ENCODE results near the gene PPP6R2.

Gene PPP6R2

DNA sequence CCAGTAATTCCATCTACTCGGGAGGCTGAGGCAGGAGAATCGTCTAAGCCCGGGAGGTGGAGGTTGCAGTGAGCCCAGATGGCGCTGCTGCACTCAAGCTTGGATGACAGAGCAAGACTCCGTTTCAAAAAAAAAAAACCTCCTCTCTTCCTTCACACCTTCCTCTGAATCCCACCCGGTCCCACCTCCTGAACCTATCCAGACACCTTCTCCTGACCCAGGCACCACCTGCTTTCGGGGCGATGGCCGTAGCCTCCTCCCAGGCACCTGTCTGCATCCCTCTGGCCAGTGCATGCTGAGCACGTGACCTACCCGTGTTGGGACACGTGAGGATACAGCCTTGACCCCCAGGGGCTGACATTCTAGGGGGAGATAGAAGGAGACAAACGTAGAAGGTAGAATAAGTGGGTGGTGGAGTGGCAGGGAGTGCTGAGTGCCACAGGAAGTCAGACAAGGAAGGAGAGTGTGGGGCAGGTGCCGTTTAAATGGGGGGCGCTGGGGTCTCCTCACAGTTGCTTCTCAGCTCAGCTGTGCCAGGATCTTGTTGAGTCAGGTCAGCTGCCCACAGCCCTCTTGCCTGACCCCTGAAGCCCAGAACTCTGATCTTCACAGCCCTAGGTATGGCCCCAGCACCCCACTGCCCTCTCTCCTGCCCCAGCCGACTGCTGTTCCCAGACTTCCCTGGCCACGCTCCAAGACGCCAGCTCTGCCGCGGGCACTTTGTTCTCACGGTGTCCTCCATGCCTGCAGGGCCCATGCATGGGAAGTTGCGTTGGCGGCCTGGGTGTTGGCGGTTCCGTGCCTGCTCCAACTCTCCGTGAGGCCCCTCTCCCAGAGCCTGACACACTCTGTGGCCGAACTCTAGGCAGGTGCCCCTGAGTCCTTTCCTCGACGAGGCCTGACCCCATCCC lies 142.3 kb downstream of the PPP6R2 start:
- TF ChIP-seq, protein P1, sequence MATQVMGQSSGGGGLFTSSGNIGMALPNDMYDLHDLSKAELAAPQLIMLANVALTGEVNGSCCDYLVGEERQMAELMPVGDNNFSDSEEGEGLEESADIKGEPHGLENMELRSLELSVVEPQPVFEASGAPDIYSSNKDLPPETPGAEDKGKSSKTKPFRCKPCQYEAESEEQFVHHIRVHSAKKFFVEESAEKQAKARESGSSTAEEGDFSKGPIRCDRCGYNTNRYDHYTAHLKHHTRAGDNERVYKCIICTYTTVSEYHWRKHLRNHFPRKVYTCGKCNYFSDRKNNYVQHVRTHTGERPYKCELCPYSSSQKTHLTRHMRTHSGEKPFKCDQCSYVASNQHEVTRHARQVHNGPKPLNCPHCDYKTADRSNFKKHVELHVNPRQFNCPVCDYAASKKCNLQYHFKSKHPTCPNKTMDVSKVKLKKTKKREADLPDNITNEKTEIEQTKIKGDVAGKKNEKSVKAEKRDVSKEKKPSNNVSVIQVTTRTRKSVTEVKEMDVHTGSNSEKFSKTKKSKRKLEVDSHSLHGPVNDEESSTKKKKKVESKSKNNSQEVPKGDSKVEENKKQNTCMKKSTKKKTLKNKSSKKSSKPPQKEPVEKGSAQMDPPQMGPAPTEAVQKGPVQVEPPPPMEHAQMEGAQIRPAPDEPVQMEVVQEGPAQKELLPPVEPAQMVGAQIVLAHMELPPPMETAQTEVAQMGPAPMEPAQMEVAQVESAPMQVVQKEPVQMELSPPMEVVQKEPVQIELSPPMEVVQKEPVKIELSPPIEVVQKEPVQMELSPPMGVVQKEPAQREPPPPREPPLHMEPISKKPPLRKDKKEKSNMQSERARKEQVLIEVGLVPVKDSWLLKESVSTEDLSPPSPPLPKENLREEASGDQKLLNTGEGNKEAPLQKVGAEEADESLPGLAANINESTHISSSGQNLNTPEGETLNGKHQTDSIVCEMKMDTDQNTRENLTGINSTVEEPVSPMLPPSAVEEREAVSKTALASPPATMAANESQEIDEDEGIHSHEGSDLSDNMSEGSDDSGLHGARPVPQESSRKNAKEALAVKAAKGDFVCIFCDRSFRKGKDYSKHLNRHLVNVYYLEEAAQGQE (IDR thresholded peaks at IDR 0.05; ENCODE audit: insufficient read depth in 1 of 2, low read depth in 2 of 2, low read length in 2 of 2): no peak
- TF ChIP-seq POLR2AphosphoS5 (IDR thresholded peaks at IDR 0.05; ENCODE audit: low read depth, low read length) (peak; percentile 62), FOXP2 (optimal IDR thresholded peaks at IDR 0.05; ENCODE audit: borderline replicate concordance, extremely low read depth, extremely low read length, insufficient read depth) (no peak)

DNA sequence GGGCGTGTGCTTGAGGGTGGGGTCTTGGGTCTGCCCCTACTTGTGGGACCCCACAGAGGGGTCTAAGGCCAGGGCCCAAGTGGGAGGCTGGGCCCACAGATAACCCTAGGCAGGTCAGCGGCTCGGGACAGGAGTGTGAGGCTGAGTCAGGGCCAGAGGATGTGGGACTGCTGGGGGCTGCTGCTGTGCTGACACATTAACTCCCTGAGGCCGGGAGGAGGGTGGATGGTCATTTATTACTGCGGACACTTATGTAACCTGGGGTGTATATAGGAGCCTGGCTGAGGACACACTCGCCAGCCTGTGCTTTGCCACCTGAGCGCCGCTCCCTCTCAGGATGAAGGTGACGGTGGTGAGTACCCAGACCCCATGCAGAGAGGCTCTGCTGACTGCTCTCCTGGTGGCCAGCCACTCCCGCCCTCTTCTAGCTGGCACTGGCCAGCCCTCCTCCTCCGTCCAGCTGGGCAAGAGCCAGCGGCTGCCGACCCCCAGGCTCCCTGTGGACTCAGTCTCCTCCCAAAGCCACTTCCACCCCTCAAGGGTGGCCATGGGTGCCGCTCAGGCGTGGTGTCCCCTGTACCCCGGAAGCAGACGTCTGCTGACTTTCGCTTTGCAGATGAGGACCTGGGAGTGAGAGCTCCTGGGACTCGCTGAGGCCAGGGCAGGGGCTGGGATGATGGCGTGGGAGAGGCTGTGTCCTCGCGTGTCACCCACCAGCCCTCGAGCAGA lies 143.6 kb downstream of the PPP6R2 start, which contains the start of gene MIOX:
Gene MIOX (plus strand): TSS at position 299 of the 729 bp plus-strand sequence. CDS start 39 bp downstream, at position 338.
- TF ChIP-seq TAF1 (IDR thresholded peaks at IDR 0.05; ENCODE audit: borderline replicate concordance, insufficient read depth, low read length) (no peak), SIN3A (IDR thresholded peaks at IDR 0.05; ENCODE audit: borderline replicate concordance, insufficient read depth, low read length) (no peak), POLR2AphosphoS5 (IDR thresholded peaks at IDR 0.05; ENCODE audit: low read depth, low read length) (no peak), FOXP2 (optimal IDR thresholded peaks at IDR 0.05; ENCODE audit: borderline replicate concordance, extremely low read depth, extremely low read length, insufficient read depth) (no peak)
- TF ChIP-seq, protein P1 (IDR thresholded peaks at IDR 0.05; ENCODE audit: insufficient read depth in 1 of 2, low read depth in 2 of 2, low read length in 2 of 2): no peak

DNA sequence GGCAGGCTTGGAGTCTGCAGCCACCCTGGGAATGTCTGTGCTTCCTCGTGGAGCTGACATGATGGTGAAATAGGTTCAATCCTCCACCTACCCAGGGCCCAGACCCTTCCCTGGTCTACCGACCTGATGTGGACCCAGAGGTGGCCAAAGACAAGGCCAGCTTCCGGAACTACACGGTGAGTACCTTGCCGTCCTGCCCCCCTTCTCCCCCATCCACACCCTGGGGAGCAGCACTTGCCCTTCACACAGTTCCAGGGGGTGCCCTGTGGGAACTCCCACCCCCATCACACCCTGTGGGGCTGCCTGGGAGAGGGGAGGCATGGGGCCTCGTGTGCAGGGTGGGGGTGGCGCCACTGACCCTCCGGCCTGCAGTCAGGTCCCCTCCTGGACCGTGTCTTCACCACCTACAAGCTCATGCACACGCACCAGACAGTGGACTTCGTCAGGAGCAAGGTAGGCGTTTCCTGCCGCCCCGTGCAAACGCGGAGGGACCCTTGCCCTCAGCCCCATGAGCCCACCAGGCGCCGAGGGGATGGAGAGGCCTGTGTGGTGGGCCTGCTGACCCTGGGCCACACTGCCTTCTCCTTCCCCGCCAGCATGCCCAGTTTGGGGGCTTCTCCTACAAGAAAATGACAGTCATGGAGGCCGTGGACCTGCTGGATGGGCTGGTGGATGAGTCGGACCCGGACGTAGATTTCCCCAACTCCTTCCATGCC lies 144.3 kb downstream of the PPP6R2 start:
- TF ChIP-seq TAF1 (IDR thresholded peaks at IDR 0.05; ENCODE audit: borderline replicate concordance, insufficient read depth, low read length): no peak

DNA sequence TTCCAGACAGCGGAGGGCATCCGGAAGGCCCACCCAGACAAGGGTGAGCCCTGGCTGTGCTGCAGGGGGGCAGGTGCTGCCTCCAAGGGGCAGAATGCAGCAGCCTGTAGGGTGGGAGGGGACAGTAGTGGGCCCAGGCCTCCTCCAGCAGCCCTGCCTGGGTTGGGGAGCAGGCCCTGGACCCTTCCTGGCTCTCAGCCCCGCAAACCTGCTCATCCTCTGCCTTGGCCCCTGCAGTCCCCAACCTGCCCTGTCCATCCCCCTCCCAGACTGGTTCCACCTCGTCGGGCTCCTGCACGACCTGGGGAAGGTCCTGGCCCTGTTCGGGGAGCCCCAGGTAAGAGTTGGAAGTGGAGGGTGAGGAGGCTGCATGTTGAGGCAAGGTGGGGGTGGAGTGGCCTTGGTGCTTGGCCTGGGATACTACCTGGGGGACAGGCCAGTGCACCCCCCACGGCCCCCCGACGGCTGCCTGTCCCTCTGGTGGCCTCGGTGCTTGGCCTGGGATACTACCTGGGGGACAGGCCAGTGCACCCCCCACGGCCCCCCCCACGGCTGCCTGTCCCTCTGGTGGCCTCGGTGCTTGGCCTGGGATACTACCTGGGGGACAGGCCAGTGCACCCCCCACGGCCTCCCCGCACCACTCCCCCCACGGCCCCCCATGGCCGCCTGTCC lies 145.0 kb downstream of the PPP6R2 start:
- no peak for TF ChIP-seq SIN3A (IDR thresholded peaks at IDR 0.05; ENCODE audit: borderline replicate concordance, insufficient read depth, low read length)
- no peak for TF ChIP-seq TAF1 (IDR thresholded peaks at IDR 0.05; ENCODE audit: borderline replicate concordance, insufficient read depth, low read length)
- TF ChIP-seq, protein P1 (IDR thresholded peaks at IDR 0.05; ENCODE audit: insufficient read depth in 1 of 2, low read depth in 2 of 2, low read length in 2 of 2): no peak
- TF ChIP-seq FOXP2 (optimal IDR thresholded peaks at IDR 0.05; ENCODE audit: borderline replicate concordance, extremely low read depth, extremely low read length, insufficient read depth): no peak
- no peak for TF ChIP-seq POLR2AphosphoS5 (IDR thresholded peaks at IDR 0.05; ENCODE audit: low read depth, low read length)

DNA sequence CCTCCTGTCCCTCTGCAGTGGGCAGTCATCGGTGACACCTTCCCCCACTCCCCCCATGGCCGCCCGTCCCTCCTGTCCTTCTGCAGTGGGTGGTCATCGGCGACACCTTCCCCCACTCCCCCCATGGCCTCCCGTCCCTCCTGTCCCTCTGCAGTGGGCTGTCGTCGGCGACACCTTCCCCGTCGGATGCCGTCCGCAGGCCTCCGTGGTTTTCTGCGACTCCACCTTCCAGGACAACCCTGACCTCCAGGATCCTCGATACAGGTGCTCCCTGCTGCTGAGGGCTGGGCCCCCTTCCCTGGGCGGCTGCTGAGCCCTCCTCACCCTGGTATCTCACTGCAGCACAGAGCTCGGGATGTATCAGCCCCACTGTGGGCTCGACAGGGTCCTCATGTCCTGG lies 145.8 kb downstream of the PPP6R2 start:
- TF ChIP-seq, protein P1 (IDR thresholded peaks at IDR 0.05; ENCODE audit: insufficient read depth in 1 of 2, low read depth in 2 of 2, low read length in 2 of 2): no peak
- TF ChIP-seq TAF1 (IDR thresholded peaks at IDR 0.05; ENCODE audit: borderline replicate concordance, insufficient read depth, low read length): no peak

All from PFSK-1 (cell line).